ENCODE data around the gene PDGFB. TPM values are rescaled to one million over a fixed set of nuclear protein-coding genes. Genes with fewer than 3 reads are reported as not detected.

The PDGFB gene
- total RNA-seq, 1 donor from 2014 or later: 0.44 TPM

DNA sequence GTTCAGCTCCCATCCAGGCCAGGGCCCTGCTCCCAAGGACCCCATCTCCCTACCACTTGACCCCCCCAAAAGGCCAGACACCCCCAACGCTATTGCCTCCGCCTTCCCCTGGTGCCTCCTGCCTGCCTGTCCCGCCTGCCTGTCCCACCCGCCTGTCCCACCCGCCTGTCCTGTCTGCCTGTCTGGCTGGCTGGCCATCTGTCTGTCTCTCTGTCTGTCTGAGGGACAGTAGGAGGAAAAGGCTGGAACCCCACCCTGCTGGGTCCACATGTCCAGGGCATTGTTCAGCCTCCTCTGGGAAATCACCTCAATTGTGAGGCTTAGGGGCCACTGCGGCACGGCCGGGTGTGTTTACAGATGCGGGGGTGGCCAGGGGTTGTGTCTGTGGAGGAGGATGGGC lies 67.0 kb downstream of the PDGFB start:
- Mint-ChIP-seq H3K4me3 (ENCODE audit: unreplicated experiment) (no peak overlapping the region), H3K36me3 (ENCODE audit: unreplicated experiment) (peaks cover 4% of the 10 kb centered on the region), H3K4me1 (ENCODE audit: low read depth, unreplicated experiment) (peaks cover 32% of the 10 kb centered on the region), H3K9me3 (ENCODE audit: unreplicated experiment) (peaks cover 11% of the 10 kb centered on the region), H3K27me3 (ENCODE audit: unreplicated experiment) (peaks cover 7% of the 10 kb centered on the region), H3K27ac (ENCODE audit: unreplicated experiment) (no peak overlapping the region)
- peak; percentile 22 for DNase-seq
- TF ChIP-seq CTCF (IDR thresholded peaks at IDR 0.05; ENCODE audit: partially characterized antibody, unreplicated experiment): no peak

DNA sequence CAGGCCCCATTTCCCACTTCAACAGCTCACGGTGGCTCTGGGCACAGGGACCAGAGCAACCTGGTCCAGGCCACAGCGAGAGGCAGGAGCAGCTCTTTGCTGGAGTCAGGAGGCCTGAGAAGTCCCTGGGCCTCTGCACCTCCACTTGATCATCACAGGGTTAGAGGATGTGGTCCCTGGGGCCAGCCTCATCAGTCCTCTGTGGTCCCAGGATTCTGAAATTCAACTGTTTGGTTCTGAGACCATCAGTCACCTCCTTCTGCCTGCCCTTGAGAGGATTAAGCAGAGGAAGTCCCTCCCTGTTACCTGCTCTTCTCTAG lies 67.4 kb downstream of the PDGFB start:
- no peak for TF ChIP-seq CTCF (IDR thresholded peaks at IDR 0.05; ENCODE audit: partially characterized antibody, unreplicated experiment)
- H3K36me3 Mint-ChIP-seq (ENCODE audit: unreplicated experiment): peaks cover 4% of the 10 kb centered on the region
- H3K4me1 Mint-ChIP-seq (ENCODE audit: low read depth, unreplicated experiment): peaks cover 32% of the 10 kb centered on the region
- H3K9me3 Mint-ChIP-seq (ENCODE audit: unreplicated experiment): peaks cover 10% of the 10 kb centered on the region
- DNase-seq: no peak
- no peak overlapping the region for H3K27ac Mint-ChIP-seq (ENCODE audit: unreplicated experiment)
- H3K4me3 Mint-ChIP-seq (ENCODE audit: unreplicated experiment): no peak overlapping the region
- peaks cover 7% of the 10 kb centered on the region for H3K27me3 Mint-ChIP-seq (ENCODE audit: unreplicated experiment)

GRCh38 chr22:39176714-39177455 lies 67.9 kb downstream of the PDGFB start:
- Mint-ChIP-seq H3K27ac (ENCODE audit: unreplicated experiment) (no peak overlapping the region), H3K36me3 (ENCODE audit: unreplicated experiment) (peaks cover under 1% of the 10 kb centered on the region), H3K4me3 (ENCODE audit: unreplicated experiment) (no peak overlapping the region), H3K4me1 (ENCODE audit: low read depth, unreplicated experiment) (peaks cover 33% of the 10 kb centered on the region), H3K9me3 (ENCODE audit: unreplicated experiment) (peaks cover 10% of the 10 kb centered on the region), H3K27me3 (ENCODE audit: unreplicated experiment) (peaks cover 6% of the 10 kb centered on the region)
- DNase-seq: no peak
- no peak for TF ChIP-seq CTCF (IDR thresholded peaks at IDR 0.05; ENCODE audit: partially characterized antibody, unreplicated experiment)

GRCh38 chr22:39176143-39176713 lies 68.6 kb downstream of the PDGFB start:
- Mint-ChIP-seq H3K9me3 (ENCODE audit: unreplicated experiment) (peaks cover 10% of the 10 kb centered on the region), H3K27ac (ENCODE audit: unreplicated experiment) (no peak overlapping the region), H3K4me1 (ENCODE audit: low read depth, unreplicated experiment) (peaks cover 31% of the 10 kb centered on the region), H3K4me3 (ENCODE audit: unreplicated experiment) (no peak overlapping the region), H3K36me3 (ENCODE audit: unreplicated experiment) (no peaks in the 10 kb centered on the region), H3K27me3 (ENCODE audit: unreplicated experiment) (peaks cover 10% of the 10 kb centered on the region)
- peak; percentile 23 for DNase-seq
- TF ChIP-seq CTCF (IDR thresholded peaks at IDR 0.05; ENCODE audit: partially characterized antibody, unreplicated experiment): no peak

Measured in glutamatergic neuron (in vitro differentiated cells).